Mesothelial cell of epicardium (in vitro differentiated cells): ENCODE results near the gene CDK6. TPM values are rescaled to one million over a fixed set of nuclear protein-coding genes. Genes with fewer than 3 reads are reported as not detected.
A peak's percentile ranks its signal among the peaks of the same experiment; 100 is the strongest.

ENCODE experiments used
- DNase-seq, 2 experiments: peaks; one replicate each; pipeline ENCODE4 v3.0.0; 2021; ENCODE audit warnings: low spot score in 2 of 2; ENCODE audit not compliant: unreplicated experiment in 2 of 2
- H3K27ac Mint-ChIP-seq: 2 replicates; pipeline ENCODE4 v1.8.0; 2021; ENCODE audit warnings: mixed read lengths
- H3K27me3 Mint-ChIP-seq: 2 replicates; pipeline ENCODE4 v1.8.0; 2021; ENCODE audit warnings: low read depth, mixed read lengths
- H3K36me3 Mint-ChIP-seq: 2 replicates; pipeline ENCODE4 v1.8.0; 2021; ENCODE audit warnings: mixed read lengths
- H3K4me1 Mint-ChIP-seq: 2 replicates; pipeline ENCODE4 v1.8.0; 2021; ENCODE audit warnings: mixed read lengths
- H3K4me3 Mint-ChIP-seq: 2 replicates; pipeline ENCODE4 v1.8.0; 2021; ENCODE audit warnings: mild to moderate bottlenecking, moderate library complexity, mixed read lengths
- H3K9me3 Mint-ChIP-seq: 2 replicates; pipeline ENCODE4 v1.8.0; 2021; ENCODE audit warnings: mixed read lengths
- total RNA-seq: library from RNA; stranded (reverse); gene quantifications from 3 replicates; pipeline ENCODE4 v1.2.1, GENCODE V29; 2021
- TF ChIP-seq, protein P1 (sequence below): fragments of 200-600 bp; sonication (generic); IDR thresholded peaks from one replicate; pipeline ENCODE4 v1.5.0; 2021; ENCODE audit warnings: antibody characterized with exemption; ENCODE audit not compliant: unreplicated experiment

CDK6 gene
- total RNA-seq, 1 donor from 2014 or later: 138 TPM

DNA sequence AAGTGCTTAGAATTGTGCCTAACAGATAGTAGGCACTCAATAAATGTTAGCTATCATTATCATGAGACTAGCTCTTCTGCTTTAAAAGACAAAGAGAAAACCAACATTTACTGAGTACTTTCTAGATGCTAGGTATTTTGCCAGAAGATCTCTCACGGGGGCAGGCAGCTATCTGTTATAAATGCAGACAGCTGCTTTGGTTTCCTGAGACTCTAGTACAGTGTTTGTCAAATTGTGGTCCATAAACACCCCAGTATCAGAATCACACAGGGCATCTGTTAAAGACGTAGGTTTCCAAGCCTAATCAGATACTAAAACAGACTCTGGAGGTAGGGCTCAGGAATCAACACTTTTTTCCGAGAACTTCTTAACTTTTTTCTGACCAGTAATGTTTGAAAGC is 260.1 kb downstream of the CDK6 start:
- DNase-seq: no peak
- Mint-ChIP-seq H3K27me3 (no peaks in the 10 kb centered on the region), H3K4me1 (no peaks in the 10 kb centered on the region), H3K4me3 (no peak overlapping the region), H3K36me3 (peaks cover 40% of the 10 kb centered on the region), H3K9me3 (no peaks in the 10 kb centered on the region), H3K27ac (no peak overlapping the region)
- TF ChIP-seq, protein P1, sequence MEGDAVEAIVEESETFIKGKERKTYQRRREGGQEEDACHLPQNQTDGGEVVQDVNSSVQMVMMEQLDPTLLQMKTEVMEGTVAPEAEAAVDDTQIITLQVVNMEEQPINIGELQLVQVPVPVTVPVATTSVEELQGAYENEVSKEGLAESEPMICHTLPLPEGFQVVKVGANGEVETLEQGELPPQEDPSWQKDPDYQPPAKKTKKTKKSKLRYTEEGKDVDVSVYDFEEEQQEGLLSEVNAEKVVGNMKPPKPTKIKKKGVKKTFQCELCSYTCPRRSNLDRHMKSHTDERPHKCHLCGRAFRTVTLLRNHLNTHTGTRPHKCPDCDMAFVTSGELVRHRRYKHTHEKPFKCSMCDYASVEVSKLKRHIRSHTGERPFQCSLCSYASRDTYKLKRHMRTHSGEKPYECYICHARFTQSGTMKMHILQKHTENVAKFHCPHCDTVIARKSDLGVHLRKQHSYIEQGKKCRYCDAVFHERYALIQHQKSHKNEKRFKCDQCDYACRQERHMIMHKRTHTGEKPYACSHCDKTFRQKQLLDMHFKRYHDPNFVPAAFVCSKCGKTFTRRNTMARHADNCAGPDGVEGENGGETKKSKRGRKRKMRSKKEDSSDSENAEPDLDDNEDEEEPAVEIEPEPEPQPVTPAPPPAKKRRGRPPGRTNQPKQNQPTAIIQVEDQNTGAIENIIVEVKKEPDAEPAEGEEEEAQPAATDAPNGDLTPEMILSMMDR: no peak

DNA sequence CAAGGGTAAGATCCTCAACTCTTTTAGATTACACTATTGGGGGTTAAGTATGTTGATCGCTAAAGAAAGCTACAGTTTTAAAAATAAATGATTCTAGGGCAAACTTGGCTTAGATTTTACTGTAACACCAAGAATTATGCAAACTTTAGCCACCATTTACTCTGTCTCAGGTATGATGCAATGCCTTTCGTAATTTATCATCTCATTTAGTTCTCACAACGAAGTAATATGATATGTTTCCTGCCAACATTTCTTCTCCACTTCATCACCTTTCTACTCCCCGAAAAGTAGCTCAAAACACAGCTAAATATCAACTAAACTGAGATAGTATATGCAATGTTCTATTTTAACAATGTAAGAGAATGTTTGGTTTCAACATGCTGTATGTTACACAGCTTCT is 267.2 kb downstream of the CDK6 start:
- TF ChIP-seq, protein P1: no peak
- H3K4me1 Mint-ChIP-seq: no peaks in the 10 kb centered on the region
- no peak for DNase-seq
- no peaks in the 10 kb centered on the region for H3K27me3 Mint-ChIP-seq
- H3K4me3 Mint-ChIP-seq: no peak overlapping the region
- H3K36me3 Mint-ChIP-seq: peaks cover 32% of the 10 kb centered on the region
- H3K9me3 Mint-ChIP-seq: no peaks in the 10 kb centered on the region
- no peak overlapping the region for H3K27ac Mint-ChIP-seq

DNA sequence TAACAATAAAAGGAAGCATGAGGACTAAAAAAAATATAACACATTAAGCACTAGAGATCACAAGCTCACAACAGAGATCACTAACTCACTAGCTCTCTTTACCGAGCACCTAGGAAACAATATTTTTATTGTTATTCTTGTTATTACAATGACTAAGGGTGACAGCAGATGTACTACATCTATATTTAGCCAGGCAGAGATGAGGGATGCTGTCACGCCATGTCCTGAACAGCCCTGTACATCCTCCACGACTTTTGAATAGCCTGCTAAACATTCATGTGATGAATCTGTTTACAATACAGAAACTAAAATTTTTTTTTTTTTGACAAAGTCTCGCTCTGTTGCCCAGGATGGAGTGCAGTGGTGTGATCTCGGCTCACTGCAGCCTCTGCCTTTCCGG is 268.9 kb downstream of the CDK6 start:
- Mint-ChIP-seq H3K9me3 (no peaks in the 10 kb centered on the region), H3K27ac (no peak overlapping the region), H3K4me1 (no peaks in the 10 kb centered on the region), H3K36me3 (peaks cover 39% of the 10 kb centered on the region), H3K27me3 (no peaks in the 10 kb centered on the region), H3K4me3 (no peak overlapping the region)
- TF ChIP-seq, protein P1: no peak
- no peak for DNase-seq

DNA sequence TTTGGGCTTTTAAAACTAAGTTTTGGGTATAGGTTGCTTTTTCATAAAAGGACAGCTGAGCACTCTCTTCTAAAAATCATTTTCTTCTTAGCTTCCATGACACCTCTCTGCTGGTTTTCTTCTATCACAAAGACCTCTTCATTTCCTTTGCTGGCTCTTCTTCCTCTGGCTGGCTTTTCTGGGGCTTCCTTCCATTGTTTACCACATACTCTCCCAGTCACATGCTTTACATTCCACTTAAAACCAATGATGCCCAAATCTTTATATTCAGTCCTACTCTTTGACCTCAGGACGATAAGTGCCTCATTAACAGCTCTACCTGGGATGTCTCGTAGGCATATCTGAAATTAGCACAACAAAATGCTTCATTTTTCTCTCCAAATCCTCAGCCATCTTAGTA is 273.0 kb downstream of the CDK6 start:
- Mint-ChIP-seq H3K27ac (peak overlapping the region; percentile 32), H3K4me1 (no peaks in the 10 kb centered on the region), H3K4me3 (no peak overlapping the region), H3K27me3 (no peaks in the 10 kb centered on the region), H3K9me3 (no peaks in the 10 kb centered on the region), H3K36me3 (peaks cover 33% of the 10 kb centered on the region)
- no peak for DNase-seq
- TF ChIP-seq, protein P1: no peak

DNA sequence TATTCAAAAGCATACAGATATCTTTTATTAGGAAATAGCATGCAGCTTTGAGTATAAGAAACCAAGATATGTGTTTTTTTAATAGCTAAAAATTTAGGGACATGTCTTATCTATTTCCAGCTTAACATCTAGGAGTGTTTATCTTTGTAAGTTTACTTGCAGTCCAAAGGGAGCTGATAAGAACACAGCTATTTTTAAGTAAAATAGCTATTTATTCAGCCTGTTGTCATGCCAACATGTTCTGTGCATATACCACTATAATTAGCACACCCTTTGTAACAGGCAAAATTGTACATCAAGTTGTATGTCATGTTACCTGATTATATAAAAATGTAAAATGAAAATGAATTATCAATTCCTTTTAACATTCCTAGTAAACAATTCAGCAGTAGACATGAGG is 275.8 kb downstream of the CDK6 start:
- Mint-ChIP-seq H3K27me3 (no peaks in the 10 kb centered on the region), H3K9me3 (no peaks in the 10 kb centered on the region), H3K4me3 (no peak overlapping the region), H3K4me1 (no peaks in the 10 kb centered on the region), H3K36me3 (peaks cover 25% of the 10 kb centered on the region), H3K27ac (no peak overlapping the region)
- no peak for DNase-seq
- TF ChIP-seq, protein P1: no peak

DNA sequence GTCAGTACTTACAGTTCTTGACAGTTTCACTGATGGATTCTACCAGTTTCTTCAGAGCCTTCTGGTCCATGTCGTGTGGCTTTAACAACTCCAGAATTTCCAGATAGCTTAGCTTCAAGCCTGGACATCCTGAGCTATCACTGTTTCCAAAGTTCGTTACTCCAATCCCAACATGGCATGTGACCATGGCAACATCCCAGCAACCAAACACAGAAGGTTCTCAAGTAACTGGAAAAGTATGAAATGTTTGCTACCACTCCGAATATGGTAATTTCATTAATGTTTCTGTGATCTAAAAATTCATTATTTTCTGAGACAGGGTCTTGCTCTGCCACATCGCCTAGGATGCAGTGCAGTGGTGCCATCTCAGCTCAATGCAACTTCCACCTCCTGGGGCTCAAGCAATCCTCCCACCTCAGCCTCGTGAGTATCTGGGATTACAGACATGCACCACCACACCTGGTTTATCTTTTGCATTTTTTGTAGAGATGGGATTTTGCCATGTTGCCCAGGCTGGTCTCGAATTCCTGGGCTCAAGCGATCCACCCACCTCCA is 278.5 kb downstream of the CDK6 start:
- no peak overlapping the region for H3K27ac Mint-ChIP-seq
- no peaks in the 10 kb centered on the region for H3K4me1 Mint-ChIP-seq
- no peaks in the 10 kb centered on the region for H3K9me3 Mint-ChIP-seq

More for the DNA sequence above, 278.5 kb downstream of the CDK6 start:
- Mint-ChIP-seq H3K27me3 (peaks cover 1% of the 10 kb centered on the region), H3K4me3 (no peak overlapping the region), H3K36me3 (peaks cover 9% of the 10 kb centered on the region)
- no peak for DNase-seq
- TF ChIP-seq, protein P1: no peak
